Stimulated activated CD8-positive, alpha-beta memory T cell treated with anti-CD3 and anti-CD28 coated beads, Interleukin-7, amount 100 ng/mL, for 1 hour (primary cell): Measurements from ENCODE around the gene CMTM3.
"Not testable (repeated sequence)": the region's sequence is repeated elsewhere in the genome, so short reads cannot be mapped to it uniquely, and the experiment has no call there.

Experiments
- DNase-seq, 2 donors: peaks; one replicate each; pipeline ENCODE4 v3.0.0-alpha.2; 2020; ENCODE audit warnings: low read depth in 2 of 2

CMTM3 gene

DNA sequence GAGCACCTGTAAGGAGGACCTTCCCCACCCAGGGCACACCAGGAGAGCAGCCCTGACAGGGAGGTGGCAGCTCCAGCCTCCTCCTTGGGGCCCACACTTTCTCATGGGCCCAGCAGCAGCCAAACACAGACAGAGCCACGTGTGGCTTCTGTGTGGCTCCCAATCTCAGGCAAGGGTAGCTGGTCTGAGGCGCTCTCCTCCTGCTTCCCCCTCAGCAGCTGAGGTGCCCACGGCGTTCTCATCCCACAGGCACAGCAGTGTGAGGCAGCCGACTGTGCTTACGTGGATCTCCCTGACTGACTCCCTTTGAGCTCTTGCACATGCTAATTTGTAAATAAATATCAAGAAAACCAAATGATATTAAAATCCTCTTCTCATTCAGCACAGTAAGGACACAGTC, 30.9 kb downstream of the CMTM3 start:
- DNase-seq, result no peak

DNA sequence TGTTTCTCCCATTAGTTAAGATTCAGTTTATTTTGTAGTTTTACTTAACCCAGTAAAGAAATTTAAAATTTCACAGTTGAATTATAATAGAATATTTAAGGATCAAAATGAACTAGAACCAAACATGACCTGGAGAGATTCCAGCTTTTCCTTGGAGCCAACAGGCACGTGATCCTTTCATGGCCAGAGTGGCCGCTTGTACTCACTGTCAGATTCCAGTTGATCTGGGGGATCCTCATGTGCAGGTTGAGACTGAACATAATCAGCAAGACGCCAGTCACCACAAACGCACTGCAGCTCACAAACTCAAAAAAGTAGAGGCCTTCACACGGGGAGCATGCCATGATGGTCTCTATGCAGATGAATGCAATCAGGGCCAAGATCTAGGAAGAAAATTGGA, 31.7 kb downstream of the CMTM3 start:
- no peak for DNase-seq

DNA sequence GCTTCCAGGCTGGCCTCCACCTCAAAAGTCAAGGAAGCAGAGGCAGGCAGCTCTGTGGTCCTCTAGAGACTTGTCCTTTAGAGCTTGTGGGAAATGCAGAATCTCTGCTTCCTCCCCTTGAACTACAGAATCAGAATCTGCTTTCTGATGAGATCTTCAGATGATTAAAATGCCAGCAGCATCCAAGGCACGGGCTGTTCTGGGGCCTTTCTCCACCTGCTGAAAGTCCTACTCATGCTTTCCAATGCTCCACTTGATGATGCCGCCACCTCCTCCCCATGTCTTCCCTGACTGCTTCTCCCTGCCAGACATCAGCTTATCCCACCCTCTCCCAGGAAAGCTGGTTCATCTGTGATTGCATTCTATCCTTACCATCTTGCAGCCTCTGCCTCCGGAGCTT, 33.3 kb downstream of the CMTM3 start:
- no peak for DNase-seq

DNA sequence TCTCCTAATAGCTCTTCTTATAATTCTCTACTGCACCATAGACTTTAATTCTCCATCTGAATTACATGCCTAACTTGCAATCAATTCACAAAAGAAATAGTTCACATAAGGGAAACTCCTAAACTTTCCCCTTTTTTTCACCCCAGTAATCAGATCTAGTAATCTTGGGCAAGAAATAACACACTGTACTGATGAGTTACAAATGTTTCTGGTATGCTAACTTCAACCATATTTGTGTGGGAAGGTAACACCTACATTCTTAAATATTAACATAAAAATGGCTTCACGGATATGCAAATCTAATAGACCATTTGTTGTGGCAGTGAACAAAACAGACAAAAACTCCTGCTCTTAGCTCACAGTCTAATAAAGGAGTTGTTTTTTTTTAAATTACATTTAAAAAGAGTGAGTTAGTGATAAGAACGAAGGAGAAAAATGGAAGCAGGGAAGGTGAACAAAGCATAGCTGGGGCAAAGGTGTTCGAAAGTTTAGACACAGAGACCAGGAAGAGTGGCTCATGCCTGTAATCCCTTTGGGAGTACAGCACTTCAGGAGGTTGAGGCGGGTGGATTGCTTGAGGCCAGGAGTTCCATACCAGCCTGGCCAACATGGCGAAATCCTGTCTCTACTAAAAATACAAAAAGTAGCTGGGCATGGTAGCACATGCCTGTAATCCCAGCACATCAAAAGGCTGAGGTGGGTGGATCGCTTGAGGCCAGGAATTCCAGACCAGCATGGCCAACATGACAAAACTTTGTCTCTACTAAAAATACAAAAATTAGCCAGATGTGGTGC, 34.8 kb downstream of the CMTM3 start:
- no peak for DNase-seq

DNA sequence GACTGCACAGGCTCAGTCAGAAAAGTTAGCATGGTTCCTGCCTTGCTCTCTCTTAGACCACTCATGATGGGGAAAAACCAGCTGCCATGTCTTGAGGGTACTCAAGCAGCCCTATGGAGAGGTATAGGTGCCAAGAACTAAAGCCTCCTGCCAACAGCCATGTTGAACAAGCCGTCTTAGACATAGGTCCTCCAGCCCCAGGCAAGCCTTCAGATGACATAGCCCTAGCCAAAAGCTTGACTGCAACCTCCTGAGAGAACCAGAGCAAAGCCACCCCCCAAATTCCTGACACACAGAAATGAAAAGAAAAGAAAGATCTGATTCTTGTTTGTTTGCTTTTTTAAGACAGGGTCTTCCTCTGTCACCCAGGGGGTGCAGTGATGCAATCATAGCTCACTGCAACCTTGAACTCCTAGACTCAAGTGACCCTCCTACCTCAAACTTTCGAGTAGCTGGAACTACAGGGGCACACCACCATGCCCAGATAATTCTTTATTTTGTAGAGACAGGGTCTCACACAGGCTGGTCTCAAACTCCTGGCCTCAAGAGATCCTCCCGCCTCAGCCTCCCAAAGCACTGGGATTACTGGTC, 36.3 kb downstream of the CMTM3 start:
- DNase-seq, result no peak

DNA sequence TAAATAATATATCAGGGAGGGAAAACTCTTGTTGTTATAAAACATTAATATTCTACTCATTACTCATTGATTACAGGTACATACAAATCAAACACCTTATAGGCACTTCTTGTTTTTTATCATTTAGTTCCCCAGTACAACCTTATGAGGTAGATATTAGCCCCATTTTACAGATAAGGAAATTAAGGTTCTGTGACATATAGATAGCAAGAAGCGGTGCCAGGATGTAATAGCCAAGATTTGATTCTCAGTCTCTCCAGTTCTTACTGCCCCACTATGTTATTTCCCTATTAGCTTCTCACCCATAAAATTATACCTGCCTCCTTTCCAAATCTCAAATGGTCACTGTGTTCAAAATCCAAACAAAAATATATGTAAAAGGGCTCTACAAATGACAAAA, 36.9 kb downstream of the CMTM3 start:
- no peak for DNase-seq

DNA sequence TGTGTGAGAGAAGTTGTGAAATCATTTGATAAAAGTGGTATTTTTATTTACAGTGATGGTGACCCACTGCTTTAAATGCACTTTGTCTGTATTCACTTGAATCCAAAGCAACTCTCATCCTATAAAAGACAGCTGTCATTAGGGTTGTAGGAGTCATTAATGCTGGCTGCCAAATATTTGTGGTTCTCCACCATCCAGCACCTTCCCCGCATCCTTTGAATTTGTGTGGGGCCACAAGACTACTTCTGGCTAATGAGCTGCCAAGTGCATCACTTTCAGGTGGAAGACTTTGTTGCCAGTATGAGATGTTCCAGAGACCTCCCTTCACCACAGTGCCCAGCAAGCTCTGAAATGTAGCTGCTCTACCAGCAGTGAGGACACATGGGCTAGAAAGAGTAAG, 43.4 kb downstream of the CMTM3 start:
- no peak for DNase-seq

DNA sequence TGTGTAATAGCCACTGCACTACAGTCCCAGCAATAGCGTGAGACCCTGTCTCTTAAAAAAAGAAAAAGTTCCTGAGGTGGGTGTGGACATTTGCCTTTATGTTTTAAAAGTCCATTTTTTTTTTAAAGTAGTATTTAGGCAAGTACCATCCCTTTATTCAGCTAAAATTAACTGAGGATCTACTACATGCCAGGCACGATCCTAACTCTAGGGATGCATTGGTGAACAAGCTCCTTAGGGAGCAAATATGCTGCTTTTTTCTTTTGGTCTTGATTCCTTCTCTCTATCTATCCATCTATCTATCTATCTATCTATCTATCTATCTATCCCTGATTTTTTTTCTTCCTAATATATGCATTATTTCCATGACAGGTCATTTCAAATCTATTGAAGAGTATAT, 44.7 kb downstream of the CMTM3 start:
- DNase-seq, result no peak

DNA sequence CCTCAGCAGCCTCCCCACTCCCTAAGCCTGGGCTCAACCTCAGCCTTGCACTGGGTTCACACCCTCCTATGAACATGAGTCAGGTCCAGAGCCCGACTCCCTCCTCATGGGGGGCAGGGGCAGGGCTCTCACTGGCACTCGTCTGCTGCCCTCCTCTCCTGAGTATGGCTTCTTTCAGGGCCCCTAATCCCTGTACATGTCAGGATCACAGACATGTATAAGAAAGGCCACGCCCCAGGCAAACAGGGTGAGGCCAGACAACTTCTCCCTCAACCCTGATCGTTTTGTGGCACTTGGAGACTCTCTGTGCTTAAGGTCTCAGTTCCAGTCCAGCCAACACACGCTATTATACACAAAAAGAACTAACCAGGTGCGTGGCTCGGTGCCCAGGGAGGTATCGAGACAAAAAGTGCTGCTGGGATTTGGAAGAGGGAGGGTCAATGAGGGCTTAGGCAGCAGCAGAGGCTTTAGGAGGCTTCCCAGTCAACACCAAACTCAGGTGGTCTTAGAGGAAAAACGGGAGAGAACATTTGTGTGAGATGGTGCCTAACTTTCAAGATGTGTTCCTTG, 45.2 kb downstream of the CMTM3 start:
- no peak for DNase-seq

DNA sequence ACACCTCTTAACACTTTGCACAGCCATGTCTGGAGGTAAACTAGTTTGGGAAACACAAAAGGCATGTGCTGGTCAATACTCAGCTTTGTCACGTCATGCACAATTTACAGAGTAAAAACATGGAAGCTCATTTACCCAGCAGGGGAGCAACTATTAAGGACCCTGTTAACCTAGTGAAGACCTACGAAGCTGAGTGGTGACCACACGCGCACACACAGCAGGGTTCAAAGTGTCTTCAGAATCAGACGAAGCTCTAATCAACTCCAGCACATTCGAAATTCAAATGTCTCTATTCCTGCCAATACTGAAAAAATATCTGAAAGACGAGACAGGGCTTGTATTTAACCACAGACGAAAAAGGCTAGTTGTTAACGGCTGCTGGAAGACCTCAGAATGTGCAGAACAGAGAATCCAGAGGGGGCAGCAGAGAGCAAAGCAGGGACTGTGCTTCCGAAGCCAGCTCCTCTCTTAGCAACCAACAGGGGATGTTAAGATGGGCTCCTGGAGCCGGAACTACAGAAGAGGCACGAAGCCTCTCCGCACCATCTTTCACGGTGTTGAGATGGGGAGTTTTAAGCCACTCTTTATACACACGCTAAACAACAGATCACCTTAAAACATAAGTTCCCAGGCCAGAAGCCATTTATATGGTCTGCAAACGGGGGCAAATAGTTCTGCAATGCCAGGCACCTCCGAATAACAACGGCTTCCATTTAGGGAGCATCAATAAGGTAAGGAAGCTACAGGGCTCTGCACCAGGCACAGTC, 46.4 kb downstream of the CMTM3 start:
- peak; percentile 41 to 62 for DNase-seq

DNA sequence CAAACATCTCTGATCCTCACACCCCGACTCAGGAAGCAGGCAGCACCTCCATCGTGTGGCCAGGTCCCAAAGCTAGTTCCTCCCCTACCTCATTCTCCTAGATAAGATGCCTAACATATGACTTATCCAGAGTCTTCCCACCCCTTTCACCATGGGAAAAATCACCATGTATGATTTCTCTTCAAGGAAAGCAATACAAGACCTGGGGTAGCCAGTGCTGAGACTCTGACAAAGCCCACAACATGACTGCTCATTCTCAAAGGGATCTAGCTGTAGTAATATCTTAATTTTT, 46.9 kb downstream of the CMTM3 start:
- no peak for DNase-seq

DNA sequence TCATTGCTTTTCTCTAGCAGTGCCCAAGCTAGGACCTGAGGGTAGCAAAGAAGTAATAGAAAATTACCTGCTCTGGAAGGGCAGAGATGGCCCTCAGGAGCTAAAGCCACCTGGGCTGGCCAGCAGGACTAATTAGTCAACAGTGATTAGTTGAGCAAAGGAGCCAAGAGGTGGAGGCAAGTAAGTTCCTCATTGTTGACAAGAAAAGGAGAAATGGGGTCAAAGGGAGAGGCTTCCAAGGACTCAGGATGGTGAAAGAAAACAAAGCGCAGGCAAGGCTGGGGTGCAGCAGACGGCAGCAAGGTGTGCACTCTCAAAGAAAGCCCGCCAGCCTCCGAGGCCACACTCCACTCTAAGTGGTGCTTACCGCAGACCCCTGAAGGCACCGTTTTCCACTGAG, 47.5 kb downstream of the CMTM3 start:
- no peak for DNase-seq

DNA sequence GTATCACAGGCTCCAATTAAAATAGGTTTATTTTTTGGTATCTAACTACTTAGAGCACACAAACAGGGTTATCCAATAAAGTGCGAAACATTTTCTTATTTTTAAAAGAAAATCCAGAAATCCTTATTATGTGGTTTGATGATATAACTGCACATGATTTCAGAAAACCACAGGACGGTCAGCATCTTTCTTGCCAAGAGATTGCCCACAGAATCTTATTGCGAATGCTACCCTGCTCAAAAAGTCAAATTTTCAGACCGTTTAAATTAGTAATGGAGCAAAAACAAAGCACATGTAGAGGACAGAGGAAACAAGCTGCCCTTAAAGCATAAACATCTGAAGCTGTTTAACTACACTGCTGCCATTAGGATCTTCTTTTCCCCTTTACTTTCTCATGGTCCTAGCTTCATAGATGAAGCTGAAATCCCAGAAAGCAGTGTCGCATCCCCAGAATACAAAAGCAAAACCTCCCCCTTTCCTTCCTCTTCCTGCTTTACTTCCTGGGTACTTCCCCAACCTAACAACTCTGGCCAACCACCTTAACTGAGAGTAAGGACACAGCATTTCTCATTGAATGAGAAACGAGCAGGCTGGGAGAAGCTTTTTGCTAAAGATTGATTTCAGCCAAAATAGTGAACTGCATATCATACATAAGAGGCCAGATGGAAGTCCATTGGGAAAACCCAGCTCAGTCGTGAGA, 48.3 kb downstream of the CMTM3 start:
- DNase-seq, result no peak

DNA sequence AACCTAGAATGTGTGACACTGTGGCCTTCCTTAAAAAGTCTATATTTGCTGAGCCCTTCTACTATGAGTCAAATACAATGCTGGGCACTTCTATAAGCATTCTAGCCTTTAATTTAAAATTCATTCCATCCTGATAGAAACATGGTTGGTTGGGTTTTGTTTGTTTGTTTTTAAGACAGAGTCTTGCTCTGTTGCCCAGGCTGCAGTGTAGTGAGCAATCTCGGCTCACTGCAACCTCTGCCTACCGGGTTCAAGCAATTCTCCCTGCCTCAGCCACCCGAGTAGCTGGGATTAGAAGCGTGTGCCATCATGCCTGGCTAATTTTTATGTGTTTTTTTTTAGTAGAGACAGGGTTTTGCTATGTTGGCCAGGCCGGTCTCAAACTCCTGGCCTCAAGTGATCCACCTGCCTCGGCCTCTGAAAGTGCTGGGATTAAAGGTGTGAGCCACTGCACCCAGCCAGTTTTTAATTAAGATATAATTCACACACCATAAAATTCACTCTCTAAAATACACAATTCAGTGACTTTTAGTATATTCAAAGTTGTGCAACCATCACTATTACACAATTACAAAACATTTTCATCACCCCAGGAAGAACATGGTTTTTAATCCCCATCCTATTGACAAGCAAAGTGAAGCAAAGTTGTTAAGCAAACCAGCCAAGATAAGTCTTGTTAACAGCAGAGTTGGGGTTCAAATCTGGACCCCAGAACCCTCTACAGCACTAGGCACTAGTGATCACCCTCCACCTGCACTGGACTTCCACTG, 49.3 kb downstream of the CMTM3 start:
- no peak for DNase-seq

DNA sequence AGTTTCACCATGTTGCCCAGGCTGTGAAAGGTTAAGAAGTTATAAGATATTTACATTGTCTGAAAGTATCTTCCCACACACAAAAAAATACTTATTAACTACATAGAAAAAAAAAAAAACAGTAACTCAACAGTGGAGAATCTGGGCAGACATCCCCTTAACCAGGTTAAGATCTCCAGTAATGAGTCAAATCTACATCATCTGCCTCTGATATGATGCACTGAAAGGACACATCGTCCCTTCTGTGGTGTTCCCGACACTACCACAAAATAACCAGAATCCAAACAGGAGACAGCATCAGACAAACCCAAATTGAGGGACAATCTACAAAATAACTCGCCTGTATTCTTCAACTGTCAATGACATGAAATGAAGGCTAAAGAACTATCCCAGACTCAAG, 52.0 kb downstream of the CMTM3 start:
- DNase-seq, result no peak

DNA sequence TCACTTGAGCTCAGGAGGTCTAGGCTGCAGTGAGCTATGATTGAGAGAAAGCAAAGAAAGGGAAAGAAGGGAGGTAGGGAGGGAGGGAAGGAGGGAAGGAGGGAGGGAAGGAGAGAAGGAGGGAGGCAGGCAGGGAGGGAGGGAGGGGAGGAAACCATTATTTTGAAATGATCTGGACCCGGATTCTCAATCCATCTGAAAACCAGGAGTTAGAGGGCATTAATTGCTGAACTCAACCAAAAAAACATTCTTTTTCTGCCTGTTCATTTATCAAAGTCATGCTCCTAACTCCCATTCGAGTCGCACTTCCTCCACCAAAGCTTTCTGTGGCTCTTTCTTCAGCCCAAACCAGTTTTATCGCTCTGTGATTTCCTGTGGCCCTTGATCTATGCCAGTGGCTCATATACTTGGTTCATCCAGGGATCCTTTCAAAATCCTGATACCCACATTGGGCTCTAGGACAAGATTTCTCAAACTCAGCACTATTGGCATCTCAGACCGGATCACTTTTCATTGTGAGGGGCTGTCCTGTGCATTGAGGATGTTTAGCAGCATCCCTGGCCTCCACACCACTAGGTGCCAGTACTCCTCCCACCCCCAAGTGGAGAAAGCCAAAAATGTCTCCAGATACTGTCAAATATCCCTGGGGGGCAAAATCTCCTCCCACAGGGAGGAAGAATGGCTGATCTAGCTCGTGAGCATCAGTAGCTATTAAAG, 53.8 kb downstream of the CMTM3 start:
- DNase-seq, result no peak

DNA sequence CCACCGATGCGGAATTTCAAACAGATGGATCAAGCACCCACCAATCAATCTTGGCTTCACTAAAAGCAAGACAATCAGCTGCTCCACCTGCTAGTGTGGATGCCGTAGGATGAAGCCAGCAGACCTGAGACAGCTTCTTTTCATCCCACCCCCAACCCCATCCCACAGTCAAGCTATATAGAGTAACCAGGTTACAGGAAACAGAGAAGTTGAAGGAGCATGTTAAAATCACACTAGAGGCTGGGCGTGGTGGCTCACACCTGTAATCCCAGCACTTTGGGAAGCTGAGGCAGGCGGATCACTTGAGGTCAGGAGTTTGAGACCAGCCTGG, 54.3 kb downstream of the CMTM3 start:
- no peak for DNase-seq

DNA sequence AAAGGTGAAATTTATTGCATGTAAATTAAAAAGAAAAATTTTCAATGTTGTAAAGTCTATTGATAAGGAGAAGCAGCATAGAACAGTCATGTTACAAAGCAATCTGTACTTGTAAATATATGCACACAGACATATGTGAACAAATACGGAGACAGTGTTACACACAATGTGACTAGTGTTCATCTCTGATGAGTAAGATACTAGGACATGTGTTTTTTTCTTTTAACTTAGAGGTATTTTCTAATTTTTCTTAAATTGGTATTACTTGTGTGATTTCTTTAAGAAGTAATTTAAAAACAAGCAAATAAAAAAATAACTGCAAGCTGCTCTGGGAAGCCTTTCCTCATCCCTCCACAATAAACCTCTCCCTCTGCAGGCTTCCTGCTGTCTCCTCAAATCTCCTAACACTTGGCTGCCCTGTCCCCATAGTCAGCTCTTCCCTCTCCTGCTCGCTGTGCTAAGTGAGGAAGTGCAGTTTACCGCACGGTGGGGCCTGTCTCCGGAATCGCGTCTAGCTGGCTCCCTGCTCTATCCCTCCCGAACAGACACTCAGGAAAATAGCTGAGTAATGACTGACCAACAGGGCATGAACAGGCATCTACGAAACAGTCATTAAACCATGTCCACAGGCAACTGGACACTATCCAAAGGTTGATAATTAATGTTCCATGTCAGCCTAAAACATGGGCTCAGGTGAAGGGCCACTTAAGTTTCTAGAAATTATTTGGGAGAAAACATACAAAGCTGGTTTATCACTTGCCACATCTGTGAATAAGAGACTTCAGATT, 56.1 kb downstream of the CMTM3 start:
- no peak for DNase-seq

DNA sequence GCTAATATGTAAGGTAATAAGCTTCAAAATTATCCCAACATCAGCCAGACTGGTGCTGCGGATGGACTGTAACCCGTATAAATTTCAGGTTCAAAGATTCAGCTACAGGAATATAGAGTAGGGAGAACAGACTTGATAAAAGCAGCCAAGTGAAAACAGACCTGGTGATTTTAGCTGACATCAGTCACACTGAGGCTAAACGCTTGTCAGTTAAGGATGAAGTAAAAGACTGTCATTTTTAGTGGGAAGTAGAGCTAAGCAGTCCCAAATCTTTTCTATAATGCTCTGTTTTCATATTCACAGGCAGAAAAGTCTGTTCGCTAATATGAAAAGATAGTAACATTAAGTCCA, 56.7 kb downstream of the CMTM3 start:
- DNase-seq, result no peak

DNA sequence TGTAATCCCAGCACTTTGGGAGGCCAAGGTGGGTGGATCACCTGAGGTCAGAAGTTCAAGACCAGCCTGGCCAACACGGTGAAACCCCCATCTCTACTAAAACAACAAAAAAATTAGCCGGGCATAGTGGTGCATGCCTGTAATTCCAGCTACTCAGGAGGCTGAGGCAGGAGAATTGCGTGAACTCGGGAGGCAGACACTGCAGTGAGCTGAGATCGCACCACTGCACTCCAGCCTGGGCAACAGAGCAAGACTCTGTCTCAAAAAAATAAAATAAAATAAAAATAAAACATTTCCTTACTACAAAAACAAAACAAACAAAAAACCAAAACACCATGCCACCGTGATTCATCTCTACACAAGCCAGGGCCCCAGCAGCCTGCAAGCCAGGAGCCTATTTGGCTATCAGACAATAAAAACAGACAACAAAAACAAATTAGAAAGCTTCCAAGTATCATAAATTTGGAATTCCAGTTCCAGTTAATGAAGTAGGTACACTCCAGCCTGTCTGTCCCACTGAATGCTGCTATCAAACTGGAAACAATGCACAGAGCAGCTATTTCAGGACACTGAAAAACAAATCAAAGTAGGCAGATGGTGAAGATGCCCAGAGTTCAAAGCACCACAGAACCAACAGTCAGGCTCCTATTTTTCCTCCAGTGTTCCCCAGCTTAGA, 57.3 kb downstream of the CMTM3 start:
- not testable (repeated sequence) for DNase-seq
